NK-92 treated with Interleukin-12 subunit alpha and Interleukin-12 subunit beta, amount 100 ng/mL, for 24 hours (cell line): ENCODE results near the gene ATG4C.
"Not testable (repeated sequence)": the region's sequence is repeated elsewhere in the genome, so short reads cannot be mapped to it uniquely, and the experiment has no call there.

Experiments
- DNase-seq: peaks from one replicate; lab custom pipeline; 2025; lab: John Stamatoyannopoulos, UW

The ATG4C gene

GRCh38 chr1:62783736-62784508 lies at the start of gene ATG4C:
Gene ATG4C (plus strand): TSS chr1:62784132. CDS start chr1:62803787, 19,655 bp downstream.
- peak; percentile 91 for DNase-seq

- no peak for DNase-seq
These were observed 48.3 kb upstream of the ATG4C start for GRCh38 chr1:62735491-62736171.

- not testable (repeated sequence) for DNase-seq
These were observed 43.2 kb upstream of the ATG4C start for GRCh38 chr1:62740701-62741100.

- DNase-seq: no peak
These were observed 39.0 kb upstream of the ATG4C start for GRCh38 chr1:62744611-62745577.

GRCh38 chr1:62746086-62746808 lies 37.7 kb upstream of the ATG4C start:
- DNase-seq: no peak

GRCh38 chr1:62746809-62747138 lies 37.2 kb upstream of the ATG4C start:
- no peak for DNase-seq

- DNase-seq: no peak
These were observed 30.6 kb upstream of the ATG4C start for GRCh38 chr1:62753031-62753965.

- not testable (repeated sequence) for DNase-seq
These were observed 29.0 kb upstream of the ATG4C start for GRCh38 chr1:62754938-62755337.

GRCh38 chr1:62756255-62756884 lies 27.6 kb upstream of the ATG4C start:
- DNase-seq: not testable (repeated sequence)

GRCh38 chr1:62759232-62759875 lies 24.6 kb upstream of the ATG4C start:
- not testable (repeated sequence) for DNase-seq

GRCh38 chr1:62760021-62760782 lies 23.7 kb upstream of the ATG4C start:
- not testable (repeated sequence) for DNase-seq

GRCh38 chr1:62761223-62761870 lies 22.6 kb upstream of the ATG4C start:
- not testable (repeated sequence) for DNase-seq

- DNase-seq: not testable (repeated sequence)
These were observed 21.9 kb upstream of the ATG4C start for GRCh38 chr1:62762027-62762426.

- DNase-seq: no peak
These were observed 18.0 kb upstream of the ATG4C start for GRCh38 chr1:62765981-62766380.

- not testable (repeated sequence) for DNase-seq
These were observed 15.4 kb upstream of the ATG4C start for GRCh38 chr1:62768551-62768950.

- no peak for DNase-seq
These were observed 11.2 kb upstream of the ATG4C start for GRCh38 chr1:62772607-62773295.

GRCh38 chr1:62774006-62774405 lies 9.9 kb upstream of the ATG4C start:
- DNase-seq: no peak
